Ishikawa (cell line): Measurements from ENCODE around the gene C16orf78.

ENCODE experiments used
- CEBPB ChIP-seq: IDR thresholded peaks from 2 replicates; pipeline ENCODE4 v1.6.1; 2012
- CREB1 ChIP-seq: IDR thresholded peaks from 2 replicates; pipeline ENCODE4 v1.6.1; 2012; ENCODE audit warnings: low read depth
- EP300 ChIP-seq: IDR thresholded peaks from 2 replicates; pipeline ENCODE4 v1.6.1; 2012; ENCODE audit warnings: borderline replicate concordance
- NFIC ChIP-seq: IDR thresholded peaks from 2 replicates; pipeline ENCODE4 v1.6.1; 2012
- RAD21 ChIP-seq: IDR thresholded peaks from 2 replicates; pipeline ENCODE4 v1.6.1; 2012; ENCODE audit warnings: low read depth
- REST ChIP-seq: IDR thresholded peaks from 2 replicates; pipeline ENCODE4 v1.6.1; 2012; ENCODE audit warnings: low read depth, mild to moderate bottlenecking
- TAF1 ChIP-seq: IDR thresholded peaks from 2 replicates; pipeline ENCODE4 v1.6.1; 2012; ENCODE audit warnings: low read depth, mild to moderate bottlenecking
- TEAD4 ChIP-seq: IDR thresholded peaks from 2 replicates; pipeline ENCODE4 v1.6.1; 2012
- USF1 ChIP-seq: IDR thresholded peaks from 2 replicates; pipeline ENCODE4 v1.6.1; 2012
- YY1 ChIP-seq: IDR thresholded peaks from 2 replicates; pipeline ENCODE4 v1.6.1; 2012; ENCODE audit warnings: low read depth
- TF ChIP-seq, protein P1 (sequence below): IDR thresholded peaks from 2 replicates; pipeline ENCODE4 v1.6.1; 2012

- TF ChIP-seq TAF1 (no peak), EP300 (no peak), YY1 (no peak), REST (no peak), USF1 (no peak), CEBPB (no peak), CREB1 (no peak), TEAD4 (no peak), NFIC (no peak), RAD21 (no peak)
- TF ChIP-seq, protein P1, sequence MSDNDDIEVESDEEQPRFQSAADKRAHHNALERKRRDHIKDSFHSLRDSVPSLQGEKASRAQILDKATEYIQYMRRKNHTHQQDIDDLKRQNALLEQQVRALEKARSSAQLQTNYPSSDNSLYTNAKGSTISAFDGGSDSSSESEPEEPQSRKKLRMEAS: no peak
These were observed 19.5 kb upstream of the C16orf78 start for GRCh38 chr16:49354101-49354500.
